ENCODE results near the gene LCNL1. TPM values are rescaled to one million over a fixed set of nuclear protein-coding genes. Genes with fewer than 3 reads are reported as not detected.

Gene LCNL1
- total and polyA plus RNA-seq, 10 of the 15 experiments (the other 5 are each of a cell fraction or from before 2014, with no cell fraction given): not detected

DNA sequence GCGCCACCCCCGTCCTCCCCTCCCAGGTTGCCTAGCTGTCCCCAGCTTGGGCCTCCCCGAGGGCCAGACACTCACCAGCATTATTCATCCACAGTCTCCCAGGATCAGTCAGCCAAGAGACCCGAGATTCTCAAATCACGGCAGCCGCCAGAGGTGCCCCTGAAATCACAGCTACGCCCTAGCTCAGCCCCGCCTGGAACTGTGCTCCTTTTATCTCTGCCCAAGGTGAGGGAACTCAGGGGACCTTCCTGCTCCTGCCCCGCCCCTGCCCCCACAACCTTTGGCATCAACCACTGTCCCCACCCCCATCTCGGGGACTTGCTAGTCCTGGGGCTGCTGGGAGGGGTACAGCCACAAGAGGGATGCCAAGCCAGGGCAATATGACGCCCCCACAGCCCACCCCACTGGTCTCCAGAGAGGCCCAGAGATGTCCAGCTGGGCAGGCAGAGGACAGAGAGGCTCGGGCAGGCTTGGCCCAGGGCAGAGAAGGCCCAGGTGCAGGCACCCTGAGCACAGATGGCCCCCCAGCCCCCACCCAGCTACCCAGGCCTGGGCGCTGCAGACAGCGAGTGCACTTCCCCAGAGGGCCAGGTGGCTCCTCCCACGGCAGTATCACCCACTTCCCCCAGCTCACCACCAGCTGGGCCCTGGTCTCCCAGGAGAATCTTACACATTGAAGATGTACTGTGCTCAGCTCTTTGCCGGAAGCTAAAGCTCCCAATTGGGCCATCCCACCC lies 49.3 kb downstream of the LCNL1 start, which contains the start of gene FUT7 (continued):
- TF ChIP-seq CUX1 (IDR thresholded peaks at IDR 0.05; ENCODE audit: insufficient replicate concordance, low read depth, low read length) (no peak), TCF3 (IDR thresholded peaks at IDR 0.05; ENCODE audit: borderline replicate concordance, insufficient read depth, low read depth, low read length) (peak; percentile 75), HCFC1 (IDR thresholded peaks at IDR 0.05; ENCODE audit: low read length) (no peak), LARP7 (IDR thresholded peaks at IDR 0.05) (no peak), BCLAF1 (IDR thresholded peaks at IDR 0.05) (no peak)
